Endothelial cell of umbilical vein (primary cell): ENCODE data around the gene COQ8B. TPM values are rescaled to one million over a fixed set of nuclear protein-coding genes. Genes with fewer than 3 reads are reported as not detected.

Source experiments
- BruUV-seq: library from RNA; stranded (reverse); fragments of 400-500 nt; replicated peaks from 2 replicates; lab custom pipeline; 2021; lab: Mats Ljungman, UMichigan
- CTCF ChIA-PET: fragments of 300-600, 350-600 bp; sonication (Branson Sonifier 250); formaldehyde crosslinking; loops from one replicate; lab custom pipeline; 2021; ENCODE audit warnings: antibody characterized with exemption, inconsistent platforms; lab: Charles Lee
- POLR2A ChIA-PET: fragments of 300-600, 350-600 bp; sonication (Branson Sonifier 250); formaldehyde crosslinking; loops from one replicate; lab custom pipeline; 2021; ENCODE audit warnings: antibody characterized with exemption, inconsistent platforms; lab: Charles Lee
- DNase-seq: peaks from one replicate; pipeline ENCODE4 v3.0.0-alpha.2; 2011; ENCODE audit warnings: low read depth, low spot score
- FAIRE-seq: peaks from 2 replicates; lab custom pipeline; 2011; peaks lifted over from hg19 to GRCh38; lab: Jason Lieb, UNC
- H2AFZ ChIP-seq: 2 replicates; pipeline ENCODE4 v1.6.0; 2012; ENCODE audit warnings: low read depth, low read length, control low read depth, inconsistent platforms
- H3K27ac ChIP-seq: 2 replicates; pipeline ENCODE4 v1.5.1; 2011; ENCODE audit warnings: low read depth, mild to moderate bottlenecking, control low read depth, low read length, moderate library complexity; ENCODE audit not compliant: insufficient read depth
- H3K27me3 ChIP-seq, 2 experiments: 2 replicates each; pipeline versions ENCODE4 v1.6.0 to v1.6.1; 2011; ENCODE audit warnings: low read length in 2 of 2, mixed read lengths in 1 of 2; ENCODE audit not compliant: control insufficient read depth in 2 of 2, insufficient read depth in 2 of 2
- H3K36me3 ChIP-seq, 2 experiments: 2 replicates in 1 of 2; 3 replicates in 1 of 2; pipeline ENCODE4 v1.5.1; 2011; ENCODE audit warnings: low read length in 2 of 2, mild to moderate bottlenecking in 1 of 2, moderate library complexity in 1 of 2; ENCODE audit not compliant: control insufficient read depth in 2 of 2, insufficient read depth in 2 of 2; ENCODE audit errors: extremely low read depth in 1 of 2
- H3K4me1 ChIP-seq: 3 replicates; pipeline ENCODE4 v1.5.1; 2011; ENCODE audit warnings: mild to moderate bottlenecking, low read length; ENCODE audit not compliant: control insufficient read depth, insufficient read depth; ENCODE audit errors: extremely low read depth
- H3K4me2 ChIP-seq: 2 replicates; pipeline ENCODE4 v1.6.1; 2011; ENCODE audit warnings: low read length, control low read depth, mixed read lengths; ENCODE audit not compliant: insufficient read depth
- H3K4me3 ChIP-seq, 3 experiments: fragments of 200-600 bp in 1 of 3; sonication (generic), shearing (Covaris generic) in 1 of 3; replicated peaks in 1 of 3; 2 replicates each; pipeline ENCODE4 v1.5.1; 2011 to 2016; ENCODE audit warnings: control low read depth in 3 of 3, low read length in 3 of 3, mild to moderate bottlenecking in 2 of 3, inconsistent platforms in 1 of 3, low read depth in 1 of 3, moderate library complexity in 1 of 3; ENCODE audit not compliant: insufficient read depth in 1 of 3
- H3K79me2 ChIP-seq: 2 replicates; pipeline ENCODE4 v1.6.0; 2012; ENCODE audit warnings: low read length, inconsistent platforms; ENCODE audit not compliant: control insufficient read depth, insufficient read depth
- H3K9ac ChIP-seq: replicated peaks from 2 replicates; pipeline ENCODE3; 2011; ENCODE audit warnings: low read length, control low read depth; ENCODE audit not compliant: insufficient read depth; ENCODE audit errors: extremely low read depth
- H3K9me1 ChIP-seq: replicated peaks from 3 replicates; pipeline ENCODE4 v1.6.0; 2011; ENCODE audit warnings: mild to moderate bottlenecking, low read length; ENCODE audit not compliant: control insufficient read depth, insufficient read depth; ENCODE audit errors: extremely low read depth
- H3K9me3 ChIP-seq: replicated peaks from 2 replicates; pipeline ENCODE4 v1.5.1; 2012; ENCODE audit warnings: low read length, inconsistent platforms; ENCODE audit not compliant: control insufficient read depth, insufficient read depth
- H4K20me1 ChIP-seq: replicated peaks from 2 replicates; pipeline ENCODE3; 2011; ENCODE audit warnings: mild to moderate bottlenecking, low read length; ENCODE audit not compliant: control insufficient read depth, insufficient read depth; ENCODE audit errors: extremely low read depth
- CTCF ChIP-seq, 2 donors: IDR thresholded peaks; 1 replicate in 1 of 2; 2 replicates in 1 of 2; pipeline ENCODE4 v1.5.1; 2011; ENCODE audit warnings: low read length in 2 of 2, mild to moderate bottlenecking in 2 of 2, moderate library complexity in 2 of 2, control low read depth in 1 of 2, inconsistent platforms in 1 of 2, low read depth in 1 of 2; ENCODE audit not compliant: insufficient read depth in 1 of 2; ENCODE audit errors: extremely low read depth in 1 of 2
- FOS ChIP-seq: IDR thresholded peaks from 2 replicates; pipeline ENCODE4 v1.6.1; 2011; ENCODE audit warnings: mild to moderate bottlenecking, low read length, moderate library complexity, borderline replicate concordance; ENCODE audit not compliant: insufficient read depth
- POLR2AphosphoS5 ChIP-seq: IDR thresholded peaks from 2 replicates; pipeline ENCODE4 v1.6.1; 2012; ENCODE audit warnings: low read depth, mild to moderate bottlenecking, control low read depth, low read length, moderate library complexity; ENCODE audit not compliant: insufficient read depth
- dilution Hi-C: fragments of 300-500 bp; cut with MboI; formaldehyde crosslinking; loops from one replicate; pipeline ENCODE4 v1.15.0; 2019; ENCODE audit warnings: low sequenced_read_pairs; ENCODE audit not compliant: extremely low pct_ligation_motif_present
- intact Hi-C: fragments of 100-400 bp; cut with micrococcal nuclease; formaldehyde crosslinking; loops from one replicate; pipeline ENCODE4 v1.10.0; 2022
- polyA plus RNA-seq, 4 experiments: library from polyadenylated mRNA; depleted of rRNA in 3 of 4; stranded (reverse) in 3 of 4; unstranded in 1 of 4; fragments of >200 nt; gene quantifications; 2 replicates each; pipeline versions ENCODE4 v1.2.1 to v1.2.3, GENCODE V29; 2011 to 2012; ENCODE audit warnings: missing spikeins in 1 of 4
- total RNA-seq: library from RNA; stranded (reverse); gene quantifications from 2 replicates; pipeline ENCODE4 v1.2.3, GENCODE V29; 2021
- TF ChIP-seq, protein P1 (sequence below): IDR thresholded peaks from 2 replicates; pipeline ENCODE4 v1.6.1; 2011; ENCODE audit not compliant: insufficient read depth, insufficient read length

The COQ8B gene
- total and polyA plus RNA-seq, 2 donors (not counting 3 experiments of a cell fraction or from before 2014, with no cell fraction given) = 16.2 to 19.2 TPM

DNA sequence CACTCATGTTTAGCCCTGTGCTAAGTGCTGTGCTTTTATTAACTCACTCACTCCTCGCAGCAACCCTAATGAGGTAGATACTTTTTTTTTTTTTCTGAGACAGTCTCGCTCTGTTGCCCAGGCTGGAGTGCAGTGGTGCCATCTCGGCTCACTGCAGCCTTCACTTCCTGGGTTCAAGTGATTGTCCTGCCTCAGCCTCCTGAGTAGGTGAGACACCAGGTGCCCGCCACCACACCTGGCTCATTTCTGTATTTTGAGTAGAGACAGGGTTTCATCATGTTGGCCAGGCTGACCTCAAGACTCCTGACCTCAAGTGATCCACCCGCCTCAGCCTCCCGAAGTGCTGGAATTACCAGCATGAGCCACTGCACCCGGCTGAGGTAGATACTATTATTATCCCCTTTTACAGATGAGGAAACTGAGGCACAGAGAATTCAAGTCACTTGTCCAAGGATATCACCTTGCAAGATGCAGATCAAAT is 2.8 kb upstream of the COQ8B start:
- H4K20me1 ChIP-seq = no peaks in the 10 kb centered on the region
- DNase-seq (no peak), FAIRE-seq (no peak)
- peak overlapping the region; percentile 39 for H3K9ac ChIP-seq
- ChIA-PET CTCF (interaction anchor here (1.3 kb wide), 1 partner anchor 87 kb away, joined by 3 read pairs; no protein-coding TSS in a partner anchor), POLR2A (no interaction called here)
- TSS peak; percentile 5 for BruUV-seq
- intact Hi-C loops = no loop called here
- peak overlapping the region in 2 of 3 experiments; percentile 13 to 78 for H3K4me3 ChIP-seq
- H3K79me2 ChIP-seq = peaks cover 49% of the 10 kb centered on the region
- no peak for TF ChIP-seq CTCF (IDR thresholded peaks at IDR 0.05; ENCODE audit: extremely low read depth in 1 of 2, insufficient read depth in 1 of 2, low read depth in 1 of 2, low read length in 2 of 2)
- no peak for TF ChIP-seq FOS
- peaks cover 0 to 4% of the 10 kb centered on the region in 2 experiments for H3K36me3 ChIP-seq
- H3K27ac ChIP-seq = peak overlapping the region; percentile 94
- no peaks in the 10 kb centered on the region for H3K9me1 ChIP-seq
- H3K27me3 ChIP-seq = no peaks in the 10 kb centered on the region
- H2AFZ ChIP-seq = no peak overlapping the region
- peaks cover 60% of the 10 kb centered on the region for H3K4me1 ChIP-seq
- H3K9me3 ChIP-seq = no peaks in the 10 kb centered on the region
- dilution Hi-C loops = no loop called here
- H3K4me2 ChIP-seq = peak overlapping the region; percentile 82

DNA sequence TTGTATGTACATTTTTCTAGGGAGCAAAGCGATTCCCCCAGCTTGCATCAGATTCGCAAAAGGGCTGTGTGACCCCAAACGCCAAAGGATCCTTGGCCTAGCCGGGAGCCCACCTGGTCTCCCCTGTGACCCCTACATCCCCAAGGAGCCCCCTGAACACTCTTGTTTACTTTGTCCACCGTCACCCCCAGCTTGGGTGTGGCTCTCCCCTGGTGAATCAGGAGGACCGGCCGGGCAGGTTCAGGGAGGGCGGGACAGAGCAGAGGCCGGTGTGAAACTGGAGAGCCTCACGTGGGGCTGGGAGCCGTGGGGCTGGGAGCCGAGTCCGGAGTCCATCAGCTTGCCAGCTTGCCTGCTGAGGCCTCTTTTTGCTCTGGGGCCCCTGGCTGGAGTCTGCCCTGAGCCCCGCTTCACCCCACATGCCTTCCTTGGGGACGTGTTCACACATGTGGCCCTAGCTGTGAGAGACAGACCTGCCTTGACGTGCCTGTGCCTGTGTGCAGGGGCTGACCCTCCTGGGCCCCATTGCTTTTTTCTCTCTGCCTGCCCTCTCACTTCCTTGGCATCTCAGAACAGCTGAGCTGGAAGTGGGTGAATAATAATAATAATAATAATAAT is 2.2 kb upstream of the COQ8B start:
- H3K27ac ChIP-seq = peak overlapping the region; percentile 94
- H3K9me1 ChIP-seq = no peaks in the 10 kb centered on the region
- peak; percentile 50 for TF ChIP-seq POLR2AphosphoS5
- TF ChIP-seq, protein P1, sequence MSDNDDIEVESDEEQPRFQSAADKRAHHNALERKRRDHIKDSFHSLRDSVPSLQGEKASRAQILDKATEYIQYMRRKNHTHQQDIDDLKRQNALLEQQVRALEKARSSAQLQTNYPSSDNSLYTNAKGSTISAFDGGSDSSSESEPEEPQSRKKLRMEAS = no peak
- BruUV-seq = no TSS peak
- peak overlapping the region; percentile 34 to 78 (median 40) for H3K4me3 ChIP-seq
- H4K20me1 ChIP-seq = no peaks in the 10 kb centered on the region
- ChIA-PET CTCF (interaction anchor here (1.3 kb wide), 1 partner anchor 88 kb away, joined by 3 read pairs; no protein-coding TSS in a partner anchor), POLR2A (no interaction called here)
- FAIRE-seq (no peak), DNase-seq (peak; percentile 49)
- H3K27me3 ChIP-seq = no peaks in the 10 kb centered on the region
- H3K9ac ChIP-seq = peak overlapping the region; percentile 81
- intact Hi-C loops = no loop called here
- H3K4me1 ChIP-seq = peaks cover 62% of the 10 kb centered on the region
- H3K9me3 ChIP-seq = no peaks in the 10 kb centered on the region
- peak overlapping the region; percentile 82 for H3K4me2 ChIP-seq
- dilution Hi-C loops = no loop called here
- peaks cover 45% of the 10 kb centered on the region for H3K79me2 ChIP-seq
- peaks cover 0 to under 1% of the 10 kb centered on the region in 2 experiments for H3K36me3 ChIP-seq
- H2AFZ ChIP-seq = no peak overlapping the region
